Upper lobe of left lung (tissue), 4 donors: ENCODE data around the gene STK26.

Experiments used
- EP300 ChIP-seq, 4 donors: sonication (generic); formaldehyde crosslinking; IDR thresholded peaks; one replicate each; pipeline ENCODE4 v1.5.1; 2017; ENCODE audit warnings: antibody characterized with exemption in 4 of 4, control low read depth in 2 of 4
- POLR2A ChIP-seq, 4 donors: fragments of 450-650 bp; IDR thresholded peaks; one replicate each; pipeline ENCODE4 v1.5.1; 2016 to 2017; ENCODE audit warnings: antibody characterized with exemption in 4 of 4, mild to moderate bottlenecking in 2 of 4
- TF ChIP-seq, protein P1 (sequence below), 6 experiments: fragments of 450-650 bp in 4 of 6; fragments of 200-600 bp in 2 of 6; sonication (generic) in 2 of 6; IDR thresholded peaks; one replicate each; pipeline ENCODE4 v1.5.1; 2016 to 2019; ENCODE audit warnings: antibody characterized with exemption in 6 of 6

GRCh38 chrX:132094164-132094563 is 71.1 kb downstream of the STK26 start:
- TF ChIP-seq, protein P1, sequence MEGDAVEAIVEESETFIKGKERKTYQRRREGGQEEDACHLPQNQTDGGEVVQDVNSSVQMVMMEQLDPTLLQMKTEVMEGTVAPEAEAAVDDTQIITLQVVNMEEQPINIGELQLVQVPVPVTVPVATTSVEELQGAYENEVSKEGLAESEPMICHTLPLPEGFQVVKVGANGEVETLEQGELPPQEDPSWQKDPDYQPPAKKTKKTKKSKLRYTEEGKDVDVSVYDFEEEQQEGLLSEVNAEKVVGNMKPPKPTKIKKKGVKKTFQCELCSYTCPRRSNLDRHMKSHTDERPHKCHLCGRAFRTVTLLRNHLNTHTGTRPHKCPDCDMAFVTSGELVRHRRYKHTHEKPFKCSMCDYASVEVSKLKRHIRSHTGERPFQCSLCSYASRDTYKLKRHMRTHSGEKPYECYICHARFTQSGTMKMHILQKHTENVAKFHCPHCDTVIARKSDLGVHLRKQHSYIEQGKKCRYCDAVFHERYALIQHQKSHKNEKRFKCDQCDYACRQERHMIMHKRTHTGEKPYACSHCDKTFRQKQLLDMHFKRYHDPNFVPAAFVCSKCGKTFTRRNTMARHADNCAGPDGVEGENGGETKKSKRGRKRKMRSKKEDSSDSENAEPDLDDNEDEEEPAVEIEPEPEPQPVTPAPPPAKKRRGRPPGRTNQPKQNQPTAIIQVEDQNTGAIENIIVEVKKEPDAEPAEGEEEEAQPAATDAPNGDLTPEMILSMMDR (IDR thresholded peaks at IDR 0.05): no peak
- TF ChIP-seq POLR2A (IDR thresholded peaks at IDR 0.05): no peak
- TF ChIP-seq EP300 (IDR thresholded peaks at IDR 0.05): no peak
